ENCODE measurements around the gene PDPR. TPM values are rescaled to one million over a fixed set of nuclear protein-coding genes. Genes with fewer than 3 reads are reported as not detected.

PDPR gene
- total and polyA plus RNA-seq, 2 donors (not counting 3 experiments of a cell fraction or from before 2014, with no cell fraction given) = 26.4 to 29.9 TPM

DNA sequence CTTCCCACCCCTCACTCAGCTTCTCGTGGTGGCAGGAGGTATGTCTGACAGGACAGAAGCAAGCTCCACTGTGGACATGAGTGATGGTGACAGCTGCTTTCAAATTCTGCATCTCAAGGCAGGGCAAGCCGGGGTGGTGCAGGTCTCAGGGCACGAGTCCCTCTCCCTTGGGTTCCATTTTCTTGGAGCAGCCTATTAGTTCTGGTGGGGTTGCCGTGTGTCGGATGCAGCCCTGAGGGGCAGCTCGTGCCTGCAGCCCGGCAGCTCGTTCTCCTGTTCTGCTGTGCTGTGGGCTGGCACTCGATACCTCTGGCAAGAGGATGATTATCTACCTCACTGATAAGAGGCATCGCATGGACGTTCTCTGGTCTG lies 43.0 kb downstream of the PDPR start:
- Histone ChIP-seq H2AFZ (ENCODE audit: low read depth, low read length) (no peak overlapping the region), H3K4me3 (replicated peaks in 1 of 3; ENCODE audit: insufficient read depth in 1 of 3, low read depth in 1 of 3, low read length in 3 of 3) (no peak overlapping the region), H3K9ac (replicated peaks; ENCODE audit: extremely low read depth, insufficient read depth, low read length) (no peak overlapping the region), H3K9me1 (replicated peaks; ENCODE audit: control insufficient read depth, extremely low read depth, insufficient read depth, low read length) (no peaks in the 10 kb centered on the region), H3K27me3 (ENCODE audit: control insufficient read depth in 2 of 2, insufficient read depth in 2 of 2, low read length in 2 of 2) (no peaks in the 10 kb centered on the region), H4K20me1 (replicated peaks; ENCODE audit: control insufficient read depth, extremely low read depth, insufficient read depth, low read length) (no peaks in the 10 kb centered on the region), H3K27ac (ENCODE audit: insufficient read depth, low read depth, low read length) (no peak overlapping the region), H3K36me3 (ENCODE audit: control insufficient read depth in 2 of 2, extremely low read depth in 1 of 2, insufficient read depth in 2 of 2, low read length in 2 of 2) (peaks cover 20 to 69% of the 10 kb centered on the region in 2 experiments), H3K4me1 (ENCODE audit: control insufficient read depth, extremely low read depth, insufficient read depth, low read length) (peaks cover 3% of the 10 kb centered on the region), H3K9me3 (replicated peaks; ENCODE audit: control insufficient read depth, insufficient read depth, low read length) (no peaks in the 10 kb centered on the region), H3K79me2 (ENCODE audit: control insufficient read depth, insufficient read depth, low read length) (no peaks in the 10 kb centered on the region), H3K4me2 (ENCODE audit: insufficient read depth, low read length) (no peak overlapping the region)
- dilution Hi-C loops (cut with MboI; ENCODE audit: extremely low pct_ligation_motif_present, low sequenced_read_pairs) = no loop called here
- DNase-seq (ENCODE audit: low read depth, low spot score) (peak; percentile 3), FAIRE-seq (no peak)
- TF ChIP-seq MYC (IDR thresholded peaks at IDR 0.05; ENCODE audit: low read depth, low read length) (no peak), POLR2AphosphoS5 (IDR thresholded peaks at IDR 0.05; ENCODE audit: insufficient read depth, low read depth, low read length) (no peak), GATA2 (IDR thresholded peaks at IDR 0.05; ENCODE audit: insufficient read depth, insufficient read length, low read depth, low read length) (no peak)
- BruUV-seq (replicated peaks) = no TSS peak
- CTCF ChIA-PET = no interaction called here
- POLR2A ChIA-PET = no interaction called here
- intact Hi-C loops (cut with micrococcal nuclease) = no loop called here

DNA sequence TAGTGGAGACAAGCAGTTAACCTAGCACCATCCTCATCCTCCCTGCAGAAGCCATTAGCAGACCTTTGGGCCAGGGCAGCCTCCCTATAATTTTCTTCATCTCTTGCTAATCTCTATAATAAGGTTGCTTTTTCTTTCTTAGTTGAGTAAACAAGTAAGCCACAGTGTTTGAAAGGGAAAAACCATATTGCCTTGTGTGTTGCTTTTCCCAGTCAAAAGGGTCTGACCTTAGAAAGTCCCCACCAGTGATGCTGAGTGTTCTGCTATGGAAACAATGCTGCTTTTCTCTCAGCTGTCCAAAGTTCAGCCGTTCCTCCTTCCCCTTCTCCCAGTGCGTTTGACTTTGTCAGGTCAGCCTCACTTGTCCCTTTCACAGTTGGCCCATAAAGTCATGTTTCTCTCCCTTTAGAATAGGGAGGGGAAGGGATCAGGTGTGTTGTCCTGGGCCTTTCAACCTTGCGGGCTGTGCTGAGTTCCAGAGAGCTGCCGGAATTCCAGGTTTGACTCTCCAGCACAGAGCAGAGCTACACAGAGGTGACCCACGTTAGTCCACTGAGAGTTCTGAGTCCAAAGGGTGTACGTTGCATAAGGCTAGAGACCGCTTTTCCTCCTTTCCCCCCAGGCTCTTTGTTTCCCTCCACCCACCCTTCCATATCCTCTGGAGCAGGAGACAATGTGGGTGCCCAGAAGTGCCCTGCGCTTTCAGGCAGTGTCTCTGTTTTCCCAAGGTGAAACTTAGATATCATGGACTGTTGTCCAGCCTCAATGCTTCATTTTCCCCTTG lies 43.5 kb downstream of the PDPR start:
- peaks cover 18 to 64% of the 10 kb centered on the region in 2 experiments for H3K36me3 ChIP-seq (ENCODE audit: control insufficient read depth in 2 of 2, extremely low read depth in 1 of 2, insufficient read depth in 2 of 2, low read length in 2 of 2)
- no peaks in the 10 kb centered on the region for H3K9me3 ChIP-seq (replicated peaks; ENCODE audit: control insufficient read depth, insufficient read depth, low read length)
- intact Hi-C loops (cut with micrococcal nuclease) = no loop called here
- H3K4me2 ChIP-seq (ENCODE audit: insufficient read depth, low read length) = no peak overlapping the region
- ChIA-PET CTCF (interaction anchor here (6.3 kb wide), 1 partner anchor 110 kb away, joined by 40 read pairs; no protein-coding TSS in a partner anchor), POLR2A (no interaction called here)
- no peak overlapping the region for H2AFZ ChIP-seq (ENCODE audit: low read depth, low read length)
- dilution Hi-C loops (cut with MboI; ENCODE audit: extremely low pct_ligation_motif_present, low sequenced_read_pairs) = no loop called here
- H3K9me1 ChIP-seq (replicated peaks; ENCODE audit: control insufficient read depth, extremely low read depth, insufficient read depth, low read length) = no peaks in the 10 kb centered on the region
- no peaks in the 10 kb centered on the region for H4K20me1 ChIP-seq (replicated peaks; ENCODE audit: control insufficient read depth, extremely low read depth, insufficient read depth, low read length)
- H3K4me1 ChIP-seq (ENCODE audit: control insufficient read depth, extremely low read depth, insufficient read depth, low read length) = peaks cover 9% of the 10 kb centered on the region
- H3K27me3 ChIP-seq (ENCODE audit: control insufficient read depth in 2 of 2, insufficient read depth in 2 of 2, low read length in 2 of 2) = no peaks in the 10 kb centered on the region
- H3K4me3 ChIP-seq (replicated peaks in 1 of 3; ENCODE audit: insufficient read depth in 1 of 3, low read depth in 1 of 3, low read length in 3 of 3) = no peak overlapping the region
- TF ChIP-seq MYC (IDR thresholded peaks at IDR 0.05; ENCODE audit: low read depth, low read length) (no peak), JUN (IDR thresholded peaks at IDR 0.05; ENCODE audit: borderline replicate concordance, insufficient read depth, insufficient read length, low read depth) (no peak)
- TF ChIP-seq, protein P1, sequence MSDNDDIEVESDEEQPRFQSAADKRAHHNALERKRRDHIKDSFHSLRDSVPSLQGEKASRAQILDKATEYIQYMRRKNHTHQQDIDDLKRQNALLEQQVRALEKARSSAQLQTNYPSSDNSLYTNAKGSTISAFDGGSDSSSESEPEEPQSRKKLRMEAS (IDR thresholded peaks at IDR 0.05; ENCODE audit: insufficient read depth, insufficient read length) = no peak
- DNase-seq (ENCODE audit: low read depth, low spot score) (peak; percentile 3), FAIRE-seq (no peak)
- H3K27ac ChIP-seq (ENCODE audit: insufficient read depth, low read depth, low read length) = no peak overlapping the region
- H3K79me2 ChIP-seq (ENCODE audit: control insufficient read depth, insufficient read depth, low read length) = no peaks in the 10 kb centered on the region
- BruUV-seq (replicated peaks) = TSS peak; percentile 6
- no peak overlapping the region for H3K9ac ChIP-seq (replicated peaks; ENCODE audit: extremely low read depth, insufficient read depth, low read length)
